Naive thymus-derived CD4-positive, alpha-beta T cell (primary cell): Measurements from ENCODE around the gene LRP1. TPM values are rescaled to one million over a fixed set of nuclear protein-coding genes. Genes with fewer than 3 reads are reported as not detected.

ENCODE experiments used
- ATAC-seq: fragments of 150-1000 bp; cut with Tn5 transposase; 2 replicates; pipeline ENCODE4 v1.10.0; 2021; ENCODE audit warnings: mild to moderate bottlenecking, moderate library complexity
- CTCF ChIA-PET: fragments of 350-600 bp; sonication (Branson Sonifier 250); formaldehyde crosslinking; loops from one replicate; lab custom pipeline; 2021; ENCODE audit warnings: antibody characterized with exemption; lab: Charles Lee
- POLR2A ChIA-PET: fragments of 350-600 bp; sonication (Branson Sonifier 250); formaldehyde crosslinking; loops from one replicate; lab custom pipeline; 2021; ENCODE audit warnings: antibody characterized with exemption, inconsistent platforms; lab: Charles Lee
- DNase-seq, 9 donors: peaks; one replicate each; pipeline versions ENCODE4 v3.0.0 to v3.0.0-alpha.2; 2020 to 2022; ENCODE audit warnings: mixed read lengths in 1 of 9
- H3K27ac ChIP-seq: one replicate; pipeline ENCODE4 v1.7.0; 2013; ENCODE audit warnings: mild to moderate bottlenecking, low read depth, low read length, moderate library complexity
- H3K27me3 ChIP-seq, 2 donors: one replicate each; pipeline ENCODE4 v1.7.0; 2013; ENCODE audit warnings: low read length in 2 of 2, mild to moderate bottlenecking in 2 of 2, moderate library complexity in 2 of 2; ENCODE audit not compliant: control insufficient read depth in 2 of 2, insufficient read depth in 2 of 2
- H3K36me3 ChIP-seq, 3 experiments: 1 replicate in 2 of 3; 2 replicates in 1 of 3; pipeline ENCODE4 v1.7.0; 2013; ENCODE audit warnings: low read length in 3 of 3, mild to moderate bottlenecking in 3 of 3, moderate library complexity in 1 of 3; ENCODE audit not compliant: insufficient read depth in 3 of 3, control insufficient read depth in 2 of 3
- H3K4me1 ChIP-seq, 2 donors: one replicate each; pipeline ENCODE4 v1.7.0; 2013; ENCODE audit warnings: low read length in 2 of 2, mild to moderate bottlenecking in 2 of 2, moderate library complexity in 1 of 2; ENCODE audit not compliant: control insufficient read depth in 2 of 2, insufficient read depth in 2 of 2
- H3K4me3 ChIP-seq: 2 replicates; pipeline ENCODE4 v1.7.0; 2013; ENCODE audit warnings: mild to moderate bottlenecking, low read length
- H3K9me3 ChIP-seq, 3 experiments: 1 replicate in 2 of 3; 2 replicates in 1 of 3; pipeline ENCODE4 v1.7.0; 2013; ENCODE audit warnings: low read length in 3 of 3; ENCODE audit not compliant: control insufficient read depth in 2 of 3
- H3K27ac Mint-ChIP-seq, 9 donors: one replicate each; pipeline ENCODE4 v1.8.0; 2020 to 2022; ENCODE audit warnings: mixed read lengths in 9 of 9, mild to moderate bottlenecking in 8 of 9, moderate library complexity in 5 of 9, inconsistent platforms in 2 of 9
- H3K27me3 Mint-ChIP-seq, 5 donors: one replicate each; pipeline ENCODE4 v1.8.0; 2021 to 2022; ENCODE audit warnings: mixed read lengths in 5 of 5, mild to moderate bottlenecking in 1 of 5
- H3K36me3 Mint-ChIP-seq, 5 donors: one replicate each; pipeline ENCODE4 v1.8.0; 2020 to 2022; ENCODE audit warnings: mixed read lengths in 5 of 5, mild to moderate bottlenecking in 3 of 5, inconsistent platforms in 1 of 5
- H3K4me1 Mint-ChIP-seq, 7 donors: one replicate each; pipeline ENCODE4 v1.8.0; 2020 to 2022; ENCODE audit warnings: mixed read lengths in 7 of 7, mild to moderate bottlenecking in 3 of 7, inconsistent platforms in 1 of 7
- H3K4me3 Mint-ChIP-seq, 10 donors: one replicate each; pipeline ENCODE4 v1.8.0; 2020 to 2022; ENCODE audit warnings: mild to moderate bottlenecking in 10 of 10, mixed read lengths in 10 of 10, moderate library complexity in 6 of 10, inconsistent platforms in 2 of 10
- H3K9me3 Mint-ChIP-seq, 11 donors: one replicate each; pipeline ENCODE4 v1.8.0; 2020 to 2022; ENCODE audit warnings: mixed read lengths in 11 of 11, mild to moderate bottlenecking in 4 of 11, inconsistent platforms in 1 of 11, moderate library complexity in 1 of 11
- intact Hi-C, 2 donors: fragments of 100-400 bp; cut with micrococcal nuclease; formaldehyde crosslinking; loops; one replicate each; pipeline ENCODE4 v1.15.1; 2023
- polyA plus RNA-seq, 2 donors: library from polyadenylated mRNA; unstranded; fragments of 300-500 nt; fragmentation: Illumina TruSeq; gene quantifications; one replicate each; pipeline ENCODE4 v1.2.3, GENCODE V29; 2021
- total RNA-seq, 6 experiments: library from RNA in 5 of 6; stranded (reverse) in 5 of 6; gene quantifications; 1 replicate in 5 of 6; 2 replicates in 1 of 6; pipeline ENCODE4 v1.2.3 and lab custom pipeline; 2021 to 2026

LRP1 gene
- total and polyA plus RNA-seq, 7 experiments from 2014 or later: 0.58 to 119 (median 10.5) TPM

GRCh38 chr12:57240926-57241401 lies 112.7 kb downstream of the LRP1 start:
- Histone ChIP-seq H3K9me3 (no peaks in the 10 kb centered on the region), H3K27me3 (peaks cover 7 to 18% of the 10 kb centered on the region in 2 donors), H3K4me1 (peaks cover 45 to 71% of the 10 kb centered on the region in 2 donors), H3K4me3 (peak overlapping the region; percentile 80), H3K36me3 (no peaks in the 10 kb centered on the region), H3K27ac (no peak overlapping the region)
- ChIA-PET CTCF (interaction anchor here (1.1 to 11.8 kb wide), 3 partner anchors 14 to 58 kb away, joined by 3 to 156 read pairs (median 148); partner anchors contain the start of genes NXPH4 and SHMT2), POLR2A (interaction anchor here (0.6 to 7.7 kb wide), 4 partner anchors 14 to 612 kb away, joined by 3 to 79 read pairs (median 11); partner anchors contain the start of gene SHMT2)
- intact Hi-C loops: loop anchor here (5.0 to 10.0 kb wide), 6 partner anchors 129 to 384 kb away; partner anchors contain the start of genes NAB2 (in 1 of the 2), NEMP1 (in 1 of the 2), STAT6 (in 1 of the 2) and ZBTB39 (in 1 of the 2)
- DNase-seq (peak in 1 of 9 donors; percentile 13), ATAC-seq (no peak)
- Mint-ChIP-seq H3K4me1 (peaks cover 54 to 79% (median 59%) of the 10 kb centered on the region in 7 donors), H3K9me3 (no peaks in the 10 kb centered on the region), H3K27ac (peak overlapping the region in 7 of 9 donors; percentile 6 to 96 (median 89)), H3K36me3 (no peaks in the 10 kb centered on the region), H3K4me3 (peak overlapping the region; percentile 87 to 99 (median 95)), H3K27me3 (peaks cover 50 to 75% (median 59%) of the 10 kb centered on the region in 5 donors)

DNA sequence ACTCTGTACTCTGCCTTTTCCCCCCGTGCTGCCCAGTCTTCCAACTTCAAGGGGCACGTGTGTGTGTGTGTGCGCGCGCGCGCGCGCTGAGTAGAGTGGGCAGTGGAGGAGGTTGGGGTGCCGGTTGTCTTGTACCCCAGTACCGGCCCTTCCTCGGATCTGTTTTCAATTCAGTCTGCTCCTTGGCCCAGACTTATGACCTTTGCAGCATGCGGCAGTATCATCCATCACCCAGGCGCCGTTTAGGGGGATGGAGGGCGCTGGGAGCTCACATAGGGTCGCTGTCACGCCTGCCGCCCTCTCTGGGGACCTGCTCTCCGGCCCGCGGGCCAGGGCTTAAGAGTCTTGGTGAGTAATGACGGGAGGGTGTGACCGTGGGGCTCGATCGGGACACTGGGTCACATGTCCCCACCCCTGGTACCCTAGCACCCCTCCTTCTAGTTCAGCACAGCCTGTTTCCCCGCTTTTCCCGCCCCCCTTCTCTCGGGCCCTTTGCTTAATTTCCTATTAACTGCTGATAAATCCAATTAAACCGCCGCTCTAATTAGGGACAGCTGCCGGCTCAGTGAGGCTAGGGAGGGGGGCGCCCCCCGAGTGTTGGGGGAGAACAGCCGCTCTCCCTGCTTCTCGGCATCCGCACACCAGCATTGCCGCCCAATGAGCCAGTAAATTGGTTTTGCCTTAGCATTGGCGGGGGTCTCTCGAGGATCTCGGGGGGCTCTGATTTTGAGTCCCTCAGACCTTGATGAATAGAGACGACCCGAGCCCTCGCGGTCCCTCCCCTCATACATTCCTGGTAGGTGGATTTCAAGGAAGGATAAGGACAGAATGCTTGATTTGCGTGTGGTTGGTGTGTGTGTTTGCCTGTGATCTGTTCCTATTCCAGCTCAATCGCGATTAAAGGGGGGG lies 113.4 kb downstream of the LRP1 start:
- H3K4me1 Mint-ChIP-seq: peaks cover 53 to 72% (median 57%) of the 10 kb centered on the region in 7 donors
- peaks cover 45 to 68% (median 55%) of the 10 kb centered on the region in 5 donors for H3K27me3 Mint-ChIP-seq
- peak overlapping the region; percentile 39 to 99 (median 90) for H3K4me3 Mint-ChIP-seq
- ChIA-PET POLR2A (interaction anchor here (0.6 to 7.7 kb wide), 7 partner anchors 15 to 613 kb away, joined by 3 to 79 read pairs (median 4); partner anchors contain the start of gene SHMT2), CTCF (interaction anchor here (0.6 to 11.8 kb wide), 6 partner anchors 9 to 631 kb away, joined by 3 to 156 read pairs (median 6); partner anchors contain the start of genes NXPH4, SHMT2 and STAC3)
- peak overlapping the region in 3 of 9 donors; percentile 38 to 83 (median 76) for H3K27ac Mint-ChIP-seq
- H3K36me3 Mint-ChIP-seq: peaks cover 0 to 2% (median 2%) of the 10 kb centered on the region in 5 donors
- H3K9me3 Mint-ChIP-seq: no peaks in the 10 kb centered on the region
- Histone ChIP-seq H3K36me3 (no peaks in the 10 kb centered on the region), H3K4me1 (peaks cover 45 to 67% of the 10 kb centered on the region in 2 donors), H3K27me3 (peaks cover 7 to 18% of the 10 kb centered on the region in 2 donors), H3K4me3 (peak overlapping the region; percentile 80), H3K27ac (no peak overlapping the region), H3K9me3 (no peaks in the 10 kb centered on the region)
- ATAC-seq: no peak
- intact Hi-C loops: loop anchor here (5.0 to 10.0 kb wide), 6 partner anchors 129 to 383 kb away; partner anchors contain the start of genes NAB2 (in 1 of the 2), NEMP1 (in 1 of the 2), STAT6 (in 1 of the 2) and ZBTB39 (in 1 of the 2)
- no peak for DNase-seq

- POLR2A ChIA-PET: interaction anchor here (0.6 to 7.7 kb wide), 6 partner anchors 15 to 569 kb away, joined by 3 to 79 read pairs (median 4); partner anchors contain the start of gene SHMT2
Measured at GRCh38 chr12:57242329-57242690, 114.0 kb downstream of the LRP1 start.

DNA sequence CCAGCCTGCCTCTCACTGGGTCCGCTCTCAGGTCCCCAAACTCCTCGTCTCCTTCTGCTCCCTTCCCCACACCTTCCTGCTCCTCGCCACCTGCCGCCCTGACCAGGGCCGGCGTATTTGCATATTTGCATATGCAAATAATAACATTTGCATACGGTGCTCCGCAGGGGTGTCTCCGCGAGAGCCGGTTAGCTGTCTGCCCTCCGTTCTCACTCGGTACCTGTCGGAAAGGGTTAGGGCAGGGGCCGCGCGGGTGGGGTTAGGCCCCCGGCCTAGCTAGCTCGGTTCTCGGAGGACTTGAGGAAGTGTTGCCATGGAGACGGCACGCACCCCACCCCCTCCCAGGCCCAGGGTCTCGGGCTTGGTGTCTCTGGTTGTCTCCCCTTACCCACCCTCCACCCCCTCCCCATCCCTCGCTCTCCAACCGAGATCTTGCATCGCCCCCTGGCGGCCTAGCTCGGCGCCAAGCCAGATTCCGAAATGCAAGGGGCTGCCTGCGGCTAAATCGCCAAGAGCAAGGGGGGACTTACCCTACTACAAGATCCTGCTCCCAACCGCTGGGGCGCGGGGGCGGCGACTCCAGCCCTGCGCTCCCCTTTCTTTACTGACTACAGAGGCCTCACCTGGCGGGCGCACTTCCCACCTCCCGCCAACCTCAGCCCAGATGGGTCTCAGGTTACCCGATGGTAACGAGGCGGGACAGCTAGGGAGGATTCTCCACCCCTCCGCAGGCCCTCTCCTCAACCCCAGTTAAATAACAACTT lies 114.6 kb downstream of the LRP1 start:
- H3K27me3 Mint-ChIP-seq: peaks cover 33 to 57% (median 43%) of the 10 kb centered on the region in 5 donors
- Histone ChIP-seq H3K36me3 (no peaks in the 10 kb centered on the region), H3K27me3 (peaks cover 7 to 18% of the 10 kb centered on the region in 2 donors), H3K4me1 (peaks cover 45 to 55% of the 10 kb centered on the region in 2 donors), H3K4me3 (peak overlapping the region; percentile 55), H3K9me3 (no peaks in the 10 kb centered on the region), H3K27ac (no peak overlapping the region)
- POLR2A ChIA-PET: interaction anchor here (0.7 to 7.7 kb wide), 7 partner anchors 8 to 29 kb away, joined by 3 to 79 read pairs (median 3); partner anchors contain the start of genes SHMT2 and STAC3
- peak in 8 of 9 donors; percentile 49 to 79 (median 60) for DNase-seq
- peaks cover 42 to 60% (median 45%) of the 10 kb centered on the region in 7 donors for H3K4me1 Mint-ChIP-seq
- peak overlapping the region in 3 of 9 donors; percentile 18 to 63 (median 62) for H3K27ac Mint-ChIP-seq
- intact Hi-C loops: loop anchor here (1.0 to 10.0 kb wide), 8 partner anchors 29 to 382 kb away; partner anchors contain the start of genes NAB2 (in 1 of the 2), NEMP1 (in 1 of the 2), STAT6 (in 1 of the 2) and ZBTB39 (in 1 of the 2)
- no peak for ATAC-seq
- no peaks in the 10 kb centered on the region for H3K9me3 Mint-ChIP-seq
- H3K4me3 Mint-ChIP-seq: peak overlapping the region; percentile 70 to 99 (median 80)
- peaks cover 0 to 5% (median 4%) of the 10 kb centered on the region in 5 donors for H3K36me3 Mint-ChIP-seq
- CTCF ChIA-PET: interaction anchor here (0.6 to 11.8 kb wide), 12 partner anchors 8 to 486 kb away, joined by 3 to 156 read pairs (median 4); partner anchors contain the start of genes NXPH4, SHMT2 and STAC3

More at GRCh38 chr12:57242329-57242690, 114.0 kb downstream of the LRP1 start:
- H3K36me3 Mint-ChIP-seq: peaks cover 0 to 5% (median 4%) of the 10 kb centered on the region in 5 donors
- H3K4me3 Mint-ChIP-seq: peak overlapping the region; percentile 56 to 99 (median 84)
- no peaks in the 10 kb centered on the region for H3K9me3 Mint-ChIP-seq
- Histone ChIP-seq H3K9me3 (no peaks in the 10 kb centered on the region), H3K27ac (no peak overlapping the region), H3K27me3 (peaks cover 7 to 18% of the 10 kb centered on the region in 2 donors), H3K4me3 (peak overlapping the region; percentile 55), H3K4me1 (peaks cover 45 to 61% of the 10 kb centered on the region in 2 donors), H3K36me3 (no peaks in the 10 kb centered on the region)
- peaks cover 39 to 63% (median 48%) of the 10 kb centered on the region in 5 donors for H3K27me3 Mint-ChIP-seq
- ATAC-seq: no peak
- DNase-seq: no peak
- intact Hi-C loops: loop anchor here (5.0 to 10.0 kb wide), 6 partner anchors 130 to 382 kb away; partner anchors contain the start of genes NAB2 (in 1 of the 2), NEMP1 (in 1 of the 2), STAT6 (in 1 of the 2) and ZBTB39 (in 1 of the 2)
- CTCF ChIA-PET: interaction anchor here (0.6 to 11.8 kb wide), 12 partner anchors 9 to 631 kb away, joined by 3 to 156 read pairs (median 4); partner anchors contain the start of genes NXPH4, SHMT2 and STAC3
- peak overlapping the region in 1 of 9 donors; percentile 18 for H3K27ac Mint-ChIP-seq
- peaks cover 46 to 65% (median 50%) of the 10 kb centered on the region in 7 donors for H3K4me1 Mint-ChIP-seq
